HFFc6 (cell line): ENCODE measurements around the gene HIC1. TPM values are rescaled to one million over a fixed set of nuclear protein-coding genes. Genes with fewer than 3 reads are reported as not detected.

ENCODE experiments used
- DNase-seq: peaks from one replicate; pipeline ENCODE4 v3.0.0-alpha.2; 2018
- H3K27ac Mint-ChIP-seq: 2 replicates; pipeline ENCODE4 v1.8.0; 2020; ENCODE audit warnings: mild to moderate bottlenecking, mixed read lengths
- H3K27me3 Mint-ChIP-seq: 2 replicates; pipeline ENCODE4 v1.8.0; 2021; ENCODE audit warnings: mild to moderate bottlenecking, moderate library complexity, mixed read lengths; ENCODE audit not compliant: insufficient read depth
- H3K36me3 Mint-ChIP-seq: 2 replicates; pipeline ENCODE4 v1.8.0; 2021; ENCODE audit warnings: low read depth, mixed read lengths
- H3K4me1 Mint-ChIP-seq: 2 replicates; pipeline ENCODE4 v1.8.0; 2020; ENCODE audit warnings: low read depth, mixed read lengths
- H3K4me3 Mint-ChIP-seq: 2 replicates; pipeline ENCODE4 v1.8.0; 2020; ENCODE audit warnings: mild to moderate bottlenecking, moderate library complexity, mixed read lengths
- H3K9me3 Mint-ChIP-seq: 2 replicates; pipeline ENCODE4 v1.8.0; 2020; ENCODE audit warnings: mild to moderate bottlenecking, mixed read lengths
- total RNA-seq, 6 experiments: library from RNA; stranded (reverse); fragmentation: NEBNext Ultra II Directional; extraction: Animal tissue kit (Norgen Biotek cat#: 25700); gene quantifications; 2 replicates in 1 of 6; 3 replicates in 5 of 6; pipeline ENCODE4 v1.2.3, GENCODE V29; 2021
- TF ChIP-seq, protein P1 (sequence below): fragments of 200-600 bp; sonication (generic); IDR thresholded peaks from 2 replicates; pipeline ENCODE4 v1.5.0; 2021; ENCODE audit warnings: antibody characterized with exemption, mild to moderate bottlenecking

HIC1 gene
- total RNA-seq, 6 experiments from 2014 or later = 42.7 to 51.9 (median 48.0) TPM

DNA sequence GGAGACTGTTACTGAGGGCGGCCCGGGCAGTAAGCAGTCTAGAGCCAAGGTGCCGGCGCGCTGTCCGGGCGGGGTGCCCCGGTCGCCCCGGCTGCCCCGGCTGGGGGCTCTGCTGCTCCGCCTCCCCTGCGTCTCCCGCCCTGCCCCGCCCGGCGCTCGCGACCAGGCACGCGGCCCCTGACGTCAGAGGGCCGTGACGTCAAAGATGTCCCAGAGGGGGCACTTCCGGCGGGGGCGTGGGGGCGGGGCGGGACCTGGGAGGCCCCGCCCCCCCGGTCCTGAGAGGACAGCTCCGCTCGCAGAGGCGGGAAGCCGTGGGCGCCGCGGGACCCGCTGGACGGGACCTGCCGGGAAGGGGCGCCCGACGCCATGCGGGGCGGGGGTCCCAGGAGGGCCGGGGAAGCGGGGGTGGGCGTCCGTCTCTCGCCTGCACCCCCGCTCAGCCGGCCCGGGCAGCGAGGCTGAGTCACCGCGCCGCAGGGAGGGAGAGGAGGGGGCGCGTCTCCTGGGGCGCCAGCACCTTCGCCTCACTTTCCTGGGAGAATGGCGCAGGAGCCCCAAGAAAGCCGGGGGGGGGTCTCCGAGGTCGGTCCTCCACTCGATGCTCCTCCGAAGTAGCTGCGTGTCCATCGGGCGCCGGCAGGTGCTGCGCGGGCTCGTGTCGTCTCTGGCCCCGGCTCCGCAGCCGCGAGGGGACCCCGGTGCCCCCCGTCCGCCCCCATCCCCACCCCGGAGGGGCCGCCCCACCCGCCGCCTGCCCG, 4.4 kb upstream of the HIC1 start:
- Mint-ChIP-seq H3K27me3 (peaks cover 2% of the 10 kb centered on the region; the same call in 1 of the 2 replicates), H3K36me3 (no peaks in the 10 kb centered on the region), H3K9me3 (no peaks in the 10 kb centered on the region), H3K4me3 (no peak overlapping the region), H3K4me1 (peaks cover 22% of the 10 kb centered on the region), H3K27ac (no peak overlapping the region)
- no peak for DNase-seq
- TF ChIP-seq, protein P1, sequence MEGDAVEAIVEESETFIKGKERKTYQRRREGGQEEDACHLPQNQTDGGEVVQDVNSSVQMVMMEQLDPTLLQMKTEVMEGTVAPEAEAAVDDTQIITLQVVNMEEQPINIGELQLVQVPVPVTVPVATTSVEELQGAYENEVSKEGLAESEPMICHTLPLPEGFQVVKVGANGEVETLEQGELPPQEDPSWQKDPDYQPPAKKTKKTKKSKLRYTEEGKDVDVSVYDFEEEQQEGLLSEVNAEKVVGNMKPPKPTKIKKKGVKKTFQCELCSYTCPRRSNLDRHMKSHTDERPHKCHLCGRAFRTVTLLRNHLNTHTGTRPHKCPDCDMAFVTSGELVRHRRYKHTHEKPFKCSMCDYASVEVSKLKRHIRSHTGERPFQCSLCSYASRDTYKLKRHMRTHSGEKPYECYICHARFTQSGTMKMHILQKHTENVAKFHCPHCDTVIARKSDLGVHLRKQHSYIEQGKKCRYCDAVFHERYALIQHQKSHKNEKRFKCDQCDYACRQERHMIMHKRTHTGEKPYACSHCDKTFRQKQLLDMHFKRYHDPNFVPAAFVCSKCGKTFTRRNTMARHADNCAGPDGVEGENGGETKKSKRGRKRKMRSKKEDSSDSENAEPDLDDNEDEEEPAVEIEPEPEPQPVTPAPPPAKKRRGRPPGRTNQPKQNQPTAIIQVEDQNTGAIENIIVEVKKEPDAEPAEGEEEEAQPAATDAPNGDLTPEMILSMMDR = no peak; the same call in none of the 2 replicates

DNA sequence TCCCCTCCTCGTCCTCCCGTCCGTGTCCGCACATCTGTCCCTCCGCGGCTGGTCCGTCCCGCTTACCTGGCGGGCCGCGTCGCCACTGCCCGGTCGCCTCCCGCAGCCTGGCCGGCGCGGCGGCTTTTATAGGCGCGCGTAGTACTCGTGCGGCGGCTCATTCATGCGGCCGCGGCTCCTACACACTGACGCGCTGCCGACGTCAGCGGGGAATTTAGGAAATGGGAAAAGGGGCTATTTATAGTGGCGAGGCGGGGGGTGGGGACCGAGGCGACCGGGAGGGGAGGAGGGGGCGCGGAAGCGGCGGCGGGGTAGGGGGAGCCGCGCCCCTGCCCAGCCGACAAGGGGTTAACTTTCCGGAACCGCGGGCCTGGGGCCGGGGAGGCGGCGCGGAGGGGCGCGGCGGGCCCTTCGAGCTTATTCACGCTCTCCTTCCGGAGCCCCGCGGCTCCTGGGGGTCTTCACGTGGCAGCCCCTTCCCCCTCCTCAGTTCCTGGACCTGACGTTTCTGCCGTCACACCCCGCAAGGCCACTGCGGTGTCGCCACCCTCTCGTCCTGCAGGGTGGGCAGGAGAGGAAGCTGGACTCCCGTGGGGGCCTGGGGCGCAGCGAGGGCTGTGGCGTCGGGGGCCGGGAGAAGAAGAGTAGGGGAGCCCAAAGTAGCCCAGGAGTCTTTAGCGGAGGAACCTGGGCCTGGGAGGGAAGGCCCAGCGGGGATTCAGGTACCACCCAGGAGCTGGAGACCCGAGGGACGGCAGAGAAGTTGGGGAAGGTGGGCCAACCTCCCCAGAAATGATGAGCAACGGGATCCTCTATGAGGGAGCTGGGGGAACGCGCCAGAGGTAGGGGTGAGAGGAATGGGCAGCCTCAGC, 3.6 kb upstream of the HIC1 start:
- no peaks in the 10 kb centered on the region for H3K9me3 Mint-ChIP-seq
- H3K27me3 Mint-ChIP-seq = peaks cover 2% of the 10 kb centered on the region; the same call in 1 of the 2 replicates
- peaks cover 22% of the 10 kb centered on the region for H3K4me1 Mint-ChIP-seq
- H3K4me3 Mint-ChIP-seq = no peak overlapping the region
- H3K36me3 Mint-ChIP-seq = no peaks in the 10 kb centered on the region
- TF ChIP-seq, protein P1 = no peak
- no peak overlapping the region for H3K27ac Mint-ChIP-seq
- DNase-seq = no peak

DNA sequence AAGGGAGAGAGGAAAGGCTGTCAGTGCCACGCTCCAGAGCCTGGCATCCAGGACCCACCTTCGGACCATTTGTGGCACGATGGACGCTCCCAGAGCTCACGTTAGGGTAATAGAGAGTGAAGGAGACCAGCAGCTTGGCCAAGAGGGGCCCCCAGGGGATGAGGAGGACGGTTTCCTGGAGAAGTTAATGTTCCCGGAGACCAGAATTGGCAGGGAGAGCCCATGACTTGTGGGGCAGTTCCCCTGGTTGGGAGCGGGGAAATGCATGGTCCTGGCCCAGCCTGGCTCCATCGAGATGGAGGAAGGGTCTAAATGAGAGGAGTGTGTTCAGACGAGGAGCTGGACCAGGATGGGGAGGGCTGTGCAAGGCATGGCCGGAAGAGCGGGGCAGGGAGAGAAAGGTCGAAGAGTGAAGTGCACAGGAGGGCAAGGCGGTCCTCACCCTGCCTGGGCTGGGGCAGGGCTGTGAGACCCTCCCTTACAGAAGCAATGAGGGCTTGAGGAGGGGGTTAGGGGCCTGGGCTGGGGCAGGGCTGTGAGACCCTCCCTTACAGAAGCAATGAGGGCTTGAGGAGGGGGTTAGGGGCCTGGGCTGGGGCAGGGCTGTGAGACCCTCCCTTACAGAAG, 2.9 kb upstream of the HIC1 start:
- DNase-seq = no peak
- Mint-ChIP-seq H3K27me3 (peaks cover 2% of the 10 kb centered on the region; the same call in 1 of the 2 replicates), H3K9me3 (no peaks in the 10 kb centered on the region), H3K36me3 (no peaks in the 10 kb centered on the region), H3K27ac (no peak overlapping the region), H3K4me3 (no peak overlapping the region; the same call in 1 of the 2 replicates), H3K4me1 (peaks cover 22% of the 10 kb centered on the region)
- TF ChIP-seq, protein P1 = no peak

DNA sequence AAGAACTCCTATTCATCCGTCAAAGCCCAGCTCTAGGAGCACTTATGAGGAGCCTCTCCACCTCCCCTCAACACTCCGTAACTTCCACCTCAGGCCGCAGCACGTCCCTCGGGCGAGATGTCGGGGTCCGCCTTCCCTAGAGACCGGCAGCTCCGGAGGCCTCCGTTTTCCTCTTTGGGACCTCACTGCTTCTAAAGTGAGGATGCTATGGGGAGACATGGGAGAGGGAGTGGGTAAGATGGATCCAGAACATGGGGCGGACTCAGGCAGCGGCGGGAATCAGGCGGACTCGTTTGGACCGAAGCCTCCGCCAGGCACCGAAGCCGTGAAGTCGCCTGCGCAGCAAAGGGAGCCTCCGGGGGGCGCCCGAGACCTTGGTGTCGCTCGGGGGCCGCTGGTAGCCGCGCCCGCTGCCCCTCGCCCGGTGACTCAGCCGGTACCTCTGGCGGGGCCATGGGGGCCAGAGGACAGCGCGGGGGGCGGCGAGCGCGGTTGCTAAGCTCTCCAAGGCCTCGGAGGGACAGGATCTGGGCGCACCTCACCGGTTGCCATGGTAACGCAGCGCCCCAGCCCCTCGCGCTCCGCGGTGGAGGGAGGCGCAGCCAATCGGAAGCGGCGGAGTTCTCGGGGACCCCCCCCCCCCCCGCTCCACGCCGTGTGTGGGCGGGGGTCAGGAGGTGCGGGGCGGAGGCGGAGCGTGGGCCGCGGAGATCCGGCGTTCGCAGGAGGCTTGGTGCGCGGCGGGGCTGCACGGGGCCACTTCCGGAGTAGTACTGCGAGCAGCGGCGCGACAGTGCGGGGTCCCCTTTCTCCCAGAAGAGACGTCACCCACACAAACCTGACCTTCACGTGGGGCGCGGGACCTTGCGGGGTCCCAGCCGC, 1.3 kb upstream of the HIC1 start:
- TF ChIP-seq, protein P1 = peak; percentile 81
- peak overlapping the region; percentile 80 for H3K27ac Mint-ChIP-seq
- H3K36me3 Mint-ChIP-seq = no peaks in the 10 kb centered on the region
- peaks cover 2% of the 10 kb centered on the region; the same call in 1 of the 2 replicates for H3K27me3 Mint-ChIP-seq
- H3K4me1 Mint-ChIP-seq = peaks cover 15% of the 10 kb centered on the region
- no peaks in the 10 kb centered on the region for H3K9me3 Mint-ChIP-seq
- H3K4me3 Mint-ChIP-seq = peak overlapping the region; percentile 82
- peak; percentile 71 for DNase-seq

DNA sequence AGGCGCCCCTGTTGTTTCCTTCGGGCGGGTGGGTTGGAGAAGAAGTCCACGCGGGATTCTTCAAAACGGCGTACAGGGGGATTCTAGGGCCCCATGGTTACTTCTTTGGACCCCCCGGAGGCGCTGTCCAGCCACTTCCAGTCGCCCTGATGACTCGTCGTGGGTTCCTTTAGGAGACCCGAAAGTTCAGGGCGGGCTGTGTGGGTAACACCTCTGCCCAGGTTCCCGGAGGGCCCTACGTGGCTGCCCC, 716 bp upstream of the HIC1 start:
- Mint-ChIP-seq H3K36me3 (no peaks in the 10 kb centered on the region), H3K9me3 (no peaks in the 10 kb centered on the region), H3K27me3 (peaks cover 2% of the 10 kb centered on the region; the same call in 1 of the 2 replicates), H3K4me1 (peaks cover 10% of the 10 kb centered on the region), H3K27ac (peak overlapping the region; percentile 80), H3K4me3 (peak overlapping the region; percentile 82)
- no peak for DNase-seq
- TF ChIP-seq, protein P1 = no peak
